GM12892 (cell line): ENCODE measurements around the gene REEP1.

Experiments
- DNase-seq: peaks from one replicate; pipeline ENCODE4 v3.0.0; 2011; ENCODE audit not compliant: insufficient read length
- FAIRE-seq: peaks from 2 replicates; lab custom pipeline; 2011; peaks lifted over from hg19 to GRCh38; lab: Jason Lieb, UNC
- POLR2A ChIP-seq: IDR thresholded peaks from 2 replicates; pipeline ENCODE4 v1.6.1; 2011; ENCODE audit warnings: low read depth, low read length, control low read depth
- POLR2AphosphoS5 ChIP-seq: IDR thresholded peaks from 2 replicates; pipeline ENCODE4 v1.6.1; 2011; ENCODE audit warnings: low read depth, low read length, control low read depth
- TAF1 ChIP-seq: IDR thresholded peaks from 2 replicates; pipeline ENCODE4 v1.6.1; 2011; ENCODE audit warnings: low read depth, mild to moderate bottlenecking, control low read depth, low read length, borderline replicate concordance

REEP1 gene

GRCh38 chr2:86243950-86244733, 93.3 kb downstream of the REEP1 start:
- DNase-seq = no peak
- peak; percentile 77 for FAIRE-seq
- TF ChIP-seq POLR2A = no peak
- TF ChIP-seq POLR2AphosphoS5 = no peak
- TF ChIP-seq TAF1 = no peak

GRCh38 chr2:86243272-86243671, 94.2 kb downstream of the REEP1 start:
- TF ChIP-seq POLR2A (no peak), POLR2AphosphoS5 (no peak), TAF1 (no peak)
- no peak for FAIRE-seq
- no peak for DNase-seq

- DNase-seq = no peak
- TF ChIP-seq POLR2A (no peak), POLR2AphosphoS5 (no peak), TAF1 (no peak)
- no peak for FAIRE-seq
Measured at GRCh38 chr2:86241611-86242010, 95.8 kb downstream of the REEP1 start.

- FAIRE-seq = no peak
- no peak for DNase-seq
- TF ChIP-seq POLR2A (no peak), POLR2AphosphoS5 (no peak), TAF1 (no peak)
Measured at GRCh38 chr2:86240251-86240650, 97.2 kb downstream of the REEP1 start.

GRCh38 chr2:86239745-86240144, 97.7 kb downstream of the REEP1 start:
- FAIRE-seq (no peak), DNase-seq (no peak)
- TF ChIP-seq TAF1 (no peak), POLR2A (no peak), POLR2AphosphoS5 (no peak)

GRCh38 chr2:86239326-86239725, 98.1 kb downstream of the REEP1 start:
- TF ChIP-seq POLR2A = no peak
- FAIRE-seq = no peak

GRCh38 chr2:86238354-86238753, 99.1 kb downstream of the REEP1 start:
- FAIRE-seq (peak; percentile 97), DNase-seq (peak; percentile 48)
- TF ChIP-seq TAF1 = no peak
- TF ChIP-seq POLR2AphosphoS5 = no peak
- TF ChIP-seq POLR2A = no peak

More at GRCh38 chr2:86239326-86239725, 98.1 kb downstream of the REEP1 start:
- no peak for DNase-seq

- TF ChIP-seq POLR2A (no peak), POLR2AphosphoS5 (no peak), TAF1 (no peak)
- FAIRE-seq (peak; percentile 73), DNase-seq (no peak)
Measured at GRCh38 chr2:86237172-86237571, 100.3 kb downstream of the REEP1 start.

GRCh38 chr2:86235196-86235980, 102.0 kb downstream of the REEP1 start:
- DNase-seq = no peak
- TF ChIP-seq POLR2AphosphoS5 = no peak
- TF ChIP-seq TAF1 = no peak
- no peak for TF ChIP-seq POLR2A
- FAIRE-seq = no peak

- TF ChIP-seq TAF1 (no peak), POLR2AphosphoS5 (no peak), POLR2A (no peak)
- no peak for FAIRE-seq
- DNase-seq = no peak
Measured at GRCh38 chr2:86234563-86235131, 102.8 kb downstream of the REEP1 start.

GRCh38 chr2:86233436-86233835, 104.0 kb downstream of the REEP1 start:
- TF ChIP-seq TAF1 (no peak), POLR2A (no peak), POLR2AphosphoS5 (no peak)
- FAIRE-seq (no peak), DNase-seq (no peak)

- FAIRE-seq (no peak), DNase-seq (no peak)
- no peak for TF ChIP-seq TAF1
- no peak for TF ChIP-seq POLR2A
- no peak for TF ChIP-seq POLR2AphosphoS5
Measured at GRCh38 chr2:86232910-86233309, 104.5 kb downstream of the REEP1 start.

- no peak for DNase-seq
- TF ChIP-seq POLR2AphosphoS5 (no peak), TAF1 (no peak), POLR2A (no peak)
- FAIRE-seq = no peak
Measured at GRCh38 chr2:86232373-86232784, 105.0 kb downstream of the REEP1 start.
